ENCODE data around the gene NFATC2.

The NFATC2 gene

GRCh38 chr20:51369503-51369902 is 173.0 kb downstream of the NFATC2 start:
- DNase-seq, result no peak

- DNase-seq, result no peak
Measured at GRCh38 chr20:51368461-51369211, 173.9 kb downstream of the NFATC2 start.

- DNase-seq, result no peak
Measured at GRCh38 chr20:51366155-51366886, 176.2 kb downstream of the NFATC2 start.

- DNase-seq, result no peak
Measured at GRCh38 chr20:51365670-51366069, 176.8 kb downstream of the NFATC2 start.

GRCh38 chr20:51363813-51364212 is 178.7 kb downstream of the NFATC2 start:
- no peak for DNase-seq

GRCh38 chr20:51363378-51363777 is 179.1 kb downstream of the NFATC2 start:
- no peak for DNase-seq

- DNase-seq, result no peak
Measured at GRCh38 chr20:51362254-51362653, 180.3 kb downstream of the NFATC2 start.

- no peak for DNase-seq
Measured at GRCh38 chr20:51361258-51361657, 181.3 kb downstream of the NFATC2 start.

GRCh38 chr20:51360451-51361201 is 181.9 kb downstream of the NFATC2 start:
- no peak for DNase-seq

GRCh38 chr20:51359947-51360346 is 182.6 kb downstream of the NFATC2 start:
- no peak for DNase-seq

GRCh38 chr20:51359401-51359800 is 183.1 kb downstream of the NFATC2 start:
- no peak for DNase-seq

- DNase-seq, result no peak
Measured at GRCh38 chr20:51358032-51358724, 184.3 kb downstream of the NFATC2 start.

GRCh38 chr20:51357543-51357942 is 185.0 kb downstream of the NFATC2 start:
- DNase-seq, result no peak

GRCh38 chr20:51356871-51357270 is 185.6 kb downstream of the NFATC2 start:
- DNase-seq, result no peak

GRCh38 chr20:51354769-51355319 is 187.7 kb downstream of the NFATC2 start:
- no peak for DNase-seq

GRCh38 chr20:51354191-51354768 is 188.2 kb downstream of the NFATC2 start:
- DNase-seq, result no peak

GRCh38 chr20:51353491-51353890 is 189.0 kb downstream of the NFATC2 start:
- DNase-seq, result no peak

- no peak for DNase-seq
Measured at GRCh38 chr20:51352791-51353190, 189.7 kb downstream of the NFATC2 start.

- DNase-seq, result no peak
Measured at GRCh38 chr20:51350941-51351631, 191.4 kb downstream of the NFATC2 start.

GRCh38 chr20:51348876-51349275 is 193.6 kb downstream of the NFATC2 start:
- no peak for DNase-seq

GRCh38 chr20:51347831-51348230 is 194.7 kb downstream of the NFATC2 start:
- no peak for DNase-seq

Data from NCI-H524 treated with DMSO at 0.1 percent for 48 hours (cell line).